NT2/D1 (cell line): ENCODE results near the gene LGALS14.

ENCODE experiments used
- SUZ12 ChIP-seq: IDR thresholded peaks from 2 replicates; pipeline ENCODE4 v1.6.1; 2011; ENCODE audit not compliant: insufficient read length, insufficient read depth; ENCODE audit errors: extremely low read depth
- YY1 ChIP-seq: IDR thresholded peaks from 2 replicates; pipeline ENCODE4 v1.6.1; 2011; ENCODE audit not compliant: insufficient read length, insufficient read depth
- ZNF274 ChIP-seq: IDR thresholded peaks from 2 replicates; pipeline ENCODE4 v1.6.1; 2011; ENCODE audit warnings: mild to moderate bottlenecking, low read depth, low read length

DNA sequence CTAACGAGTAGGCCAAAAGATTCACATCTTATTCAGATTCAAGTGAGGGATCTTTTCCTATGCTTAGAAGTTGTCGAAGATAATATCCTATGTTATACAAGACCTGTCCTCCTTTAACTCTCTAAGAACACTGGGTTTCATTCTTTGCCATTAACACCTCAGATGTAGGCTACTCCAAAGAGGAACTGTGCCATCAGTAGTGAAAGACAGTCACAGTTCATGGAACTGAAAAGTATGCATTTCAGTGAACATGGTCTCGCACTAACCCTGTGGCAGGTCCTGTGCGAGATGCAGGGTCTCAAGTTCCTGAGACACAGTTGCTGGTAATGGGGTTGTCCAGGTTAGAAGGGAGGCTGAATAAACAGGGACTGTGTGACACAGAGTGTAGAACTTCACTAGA is 44.5 kb upstream of the LGALS14 start:
- TF ChIP-seq ZNF274 (no peak), YY1 (no peak), SUZ12 (no peak)
